NOMO-1 (cell line): ENCODE measurements around the gene PITPNB.

Experiments
- DNase-seq, 2 experiments: peaks; one replicate each; lab custom pipeline; 2025; ENCODE audit not compliant: unreplicated experiment in 2 of 2; lab: John Stamatoyannopoulos, UW

Gene PITPNB

GRCh38 chr22:27919942-27920755 lies 1.1 kb upstream of the PITPNB start:
- no peak for DNase-seq

DNA sequence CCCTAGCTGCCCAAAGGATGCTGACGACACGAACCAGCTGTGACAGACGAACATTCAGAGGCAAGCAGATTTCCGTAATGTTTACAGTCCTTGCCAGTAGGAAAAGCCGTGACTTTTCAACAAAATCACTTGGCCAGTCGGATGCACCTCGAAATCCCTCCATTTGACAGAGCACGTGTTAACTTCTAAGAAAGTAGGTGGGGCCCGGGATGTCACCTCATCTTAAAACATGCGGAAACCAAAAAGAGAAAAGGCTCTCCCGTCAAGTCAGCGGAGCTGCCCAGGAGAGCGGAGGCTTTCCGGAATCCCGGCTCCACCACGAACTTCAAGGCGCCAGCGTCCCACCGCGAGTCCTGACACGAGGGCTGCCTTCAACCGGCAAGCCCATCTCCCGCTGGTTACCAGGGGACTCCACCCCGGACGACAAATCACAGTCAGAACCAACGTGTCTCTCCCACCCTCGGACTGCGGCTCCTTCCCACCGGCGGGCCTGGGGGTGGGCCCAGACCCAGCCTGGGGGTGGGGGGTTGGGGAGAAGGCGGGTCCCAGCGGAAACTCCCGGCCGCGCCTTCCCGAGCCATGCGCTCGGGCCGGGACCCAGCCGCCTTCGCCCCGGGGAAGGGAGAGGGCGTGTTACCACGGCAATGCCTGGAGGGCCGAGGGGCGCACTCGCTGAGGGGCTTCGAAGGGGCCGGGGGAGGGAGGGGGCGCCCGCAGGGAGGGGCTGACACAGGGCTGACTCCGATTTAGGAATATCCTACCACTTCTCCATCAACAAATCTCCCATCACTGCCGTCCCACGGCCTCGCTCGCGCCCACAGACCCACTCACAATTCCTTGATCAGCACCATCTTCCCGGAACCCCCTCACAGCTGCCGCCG lies 475 bp downstream of the PITPNB start:
- DNase-seq: peak in 1 of 2 experiments; percentile 34

GRCh38 chr22:27915986-27916385 lies 3.1 kb downstream of the PITPNB start:
- no peak for DNase-seq

DNA sequence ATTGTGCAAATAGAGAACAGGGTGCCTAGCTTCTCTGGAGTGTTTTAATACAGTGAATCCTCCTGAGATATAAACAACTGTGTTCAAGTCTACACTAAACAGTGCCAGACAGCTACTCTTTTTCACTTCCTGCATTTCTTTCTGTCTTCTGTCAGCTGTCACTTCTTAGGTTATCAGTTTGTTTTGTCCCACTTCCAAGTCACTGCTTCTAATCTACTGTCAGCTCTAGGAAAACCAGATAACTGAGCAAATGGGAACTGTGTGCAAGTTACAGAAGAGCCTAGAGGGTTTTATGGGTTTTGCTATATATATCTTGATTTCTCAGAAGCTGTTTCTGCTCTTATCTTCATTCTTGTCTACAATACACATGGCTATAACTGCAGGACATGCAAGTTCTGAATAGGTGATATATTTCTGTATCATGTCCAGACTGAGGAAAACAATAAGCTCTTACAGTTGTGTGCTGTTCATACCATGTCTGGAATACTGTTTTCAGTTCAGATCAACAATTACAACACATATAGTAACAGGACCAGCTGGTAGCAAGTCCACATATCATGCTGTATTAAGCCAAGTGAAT lies 5.8 kb downstream of the PITPNB start:
- DNase-seq: no peak

DNA sequence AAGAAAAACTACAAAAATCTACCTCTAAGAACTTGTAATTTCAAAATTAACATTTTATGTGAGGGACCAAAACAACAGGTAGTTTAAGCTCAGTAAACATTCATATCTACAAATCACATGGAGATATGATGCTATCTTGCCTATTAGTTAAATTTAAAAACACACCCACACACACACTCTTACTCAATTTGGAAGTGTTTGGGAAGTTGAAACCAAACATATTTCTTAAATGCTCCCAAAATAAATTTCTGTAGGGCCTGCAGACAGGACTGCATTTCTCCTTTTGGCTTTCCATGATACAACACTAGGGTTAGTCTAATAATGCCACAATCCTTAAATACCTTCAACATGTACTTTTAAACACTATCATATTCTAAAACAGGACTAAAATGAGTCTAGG lies 7.0 kb downstream of the PITPNB start:
- DNase-seq: no peak

DNA sequence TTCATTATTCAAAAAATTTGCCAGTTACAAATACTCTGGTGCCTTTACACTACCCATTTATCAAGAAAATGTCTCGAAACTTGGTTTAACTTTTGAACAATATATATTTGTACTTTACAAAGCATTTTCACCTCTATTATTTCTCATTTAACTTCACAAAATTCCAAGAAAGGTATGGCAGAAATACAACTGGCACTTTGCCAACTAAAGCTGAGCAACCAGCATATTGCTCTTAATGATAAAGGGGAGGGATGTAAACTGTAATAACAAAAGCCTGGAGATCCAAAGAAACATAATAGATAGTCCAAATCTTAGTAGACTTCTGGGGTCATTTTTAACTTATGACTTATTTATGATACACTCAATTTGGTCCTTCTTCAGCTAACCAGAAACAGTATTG lies 7.7 kb downstream of the PITPNB start:
- no peak for DNase-seq

DNA sequence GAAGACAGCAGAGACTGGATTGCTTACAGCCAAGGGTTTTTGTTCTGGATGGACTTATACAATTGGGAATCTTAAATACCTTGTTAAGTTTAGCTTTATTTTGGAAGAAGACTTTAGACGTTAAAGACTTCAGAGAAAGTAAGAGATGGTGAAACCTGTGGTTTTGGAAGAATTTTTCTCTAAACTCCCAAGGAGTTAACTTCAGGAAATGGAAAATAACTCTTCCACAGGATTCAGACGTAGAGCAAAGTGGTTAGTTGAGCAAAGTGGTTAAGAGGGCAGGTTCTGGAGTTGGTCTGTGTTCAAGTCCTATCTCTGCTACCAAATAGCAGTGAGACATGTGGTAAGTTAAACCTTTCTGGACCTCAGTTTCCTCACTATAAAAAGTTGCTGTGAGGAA lies 12.8 kb downstream of the PITPNB start:
- no peak for DNase-seq

- no peak for DNase-seq
These were observed 13.4 kb downstream of the PITPNB start for GRCh38 chr22:27905653-27906052.

GRCh38 chr22:27903805-27904473 lies 15.1 kb downstream of the PITPNB start:
- DNase-seq: no peak

DNA sequence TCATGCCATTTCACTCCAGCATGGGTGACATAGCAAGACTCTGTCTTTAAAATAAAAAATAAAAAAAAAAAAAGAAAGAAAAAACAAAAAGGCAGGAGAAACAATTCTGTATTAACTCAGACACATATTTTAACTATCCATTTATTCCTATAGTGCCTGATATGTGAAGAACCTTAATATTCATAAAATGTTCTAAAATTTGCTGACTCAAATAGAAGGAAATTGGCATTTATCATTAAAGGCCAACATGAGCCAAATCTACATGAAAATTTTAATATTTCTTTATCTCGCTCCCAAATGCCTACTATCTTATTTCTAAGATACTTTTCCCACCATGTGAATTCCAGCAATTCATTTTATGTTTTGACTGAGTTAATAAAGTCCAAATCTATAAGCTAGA lies 18.9 kb downstream of the PITPNB start:
- DNase-seq: no peak

- DNase-seq: no peak
These were observed 22.8 kb downstream of the PITPNB start for GRCh38 chr22:27896245-27896644.

DNA sequence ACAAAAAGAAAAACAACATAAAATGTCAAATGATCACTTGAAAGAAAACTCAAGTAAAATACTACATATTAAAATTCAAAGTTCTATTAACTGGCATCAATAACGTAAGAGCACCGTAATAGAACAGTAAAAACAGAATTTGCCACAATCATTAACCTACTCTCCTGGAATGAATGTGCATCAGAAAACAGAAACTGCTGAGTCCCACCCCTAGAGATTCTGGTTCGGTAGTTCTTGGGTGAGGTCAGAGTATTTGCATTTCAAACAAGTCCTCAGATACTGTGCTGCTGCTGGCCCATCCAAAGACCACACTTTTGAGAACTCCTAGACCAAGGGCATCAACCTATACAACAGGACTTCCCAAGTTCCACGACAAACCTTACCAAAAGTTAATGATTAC lies 23.5 kb downstream of the PITPNB start:
- no peak for DNase-seq

DNA sequence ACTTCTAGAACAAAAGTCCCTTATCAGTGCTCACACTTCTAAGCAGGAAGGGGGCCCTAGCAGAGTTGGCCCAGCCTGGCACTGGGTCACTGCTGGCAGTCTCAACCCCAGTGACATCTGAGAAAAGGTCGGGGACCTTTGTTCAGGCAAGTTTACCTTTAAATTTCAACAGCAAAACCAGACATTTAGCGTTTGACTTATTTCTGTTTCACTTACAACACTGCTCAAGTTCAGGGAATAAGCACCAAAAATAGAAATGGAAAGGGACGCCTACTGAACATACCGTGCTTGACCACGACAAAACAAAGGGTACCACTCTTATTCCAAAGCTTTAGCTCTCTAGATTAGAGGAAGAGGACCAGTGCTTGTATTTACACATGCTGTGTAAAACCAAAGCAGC lies 26.2 kb downstream of the PITPNB start:
- no peak for DNase-seq

- no peak for DNase-seq
These were observed 27.0 kb downstream of the PITPNB start for GRCh38 chr22:27892064-27892463.

- no peak for DNase-seq
These were observed 30.7 kb downstream of the PITPNB start for GRCh38 chr22:27888310-27888709.

GRCh38 chr22:27886843-27887151 lies 32.3 kb downstream of the PITPNB start:
- DNase-seq: no peak

GRCh38 chr22:27885977-27886842 lies 32.8 kb downstream of the PITPNB start:
- DNase-seq: peak; percentile 9 to 35

GRCh38 chr22:27883656-27884350 lies 35.3 kb downstream of the PITPNB start:
- no peak for DNase-seq

DNA sequence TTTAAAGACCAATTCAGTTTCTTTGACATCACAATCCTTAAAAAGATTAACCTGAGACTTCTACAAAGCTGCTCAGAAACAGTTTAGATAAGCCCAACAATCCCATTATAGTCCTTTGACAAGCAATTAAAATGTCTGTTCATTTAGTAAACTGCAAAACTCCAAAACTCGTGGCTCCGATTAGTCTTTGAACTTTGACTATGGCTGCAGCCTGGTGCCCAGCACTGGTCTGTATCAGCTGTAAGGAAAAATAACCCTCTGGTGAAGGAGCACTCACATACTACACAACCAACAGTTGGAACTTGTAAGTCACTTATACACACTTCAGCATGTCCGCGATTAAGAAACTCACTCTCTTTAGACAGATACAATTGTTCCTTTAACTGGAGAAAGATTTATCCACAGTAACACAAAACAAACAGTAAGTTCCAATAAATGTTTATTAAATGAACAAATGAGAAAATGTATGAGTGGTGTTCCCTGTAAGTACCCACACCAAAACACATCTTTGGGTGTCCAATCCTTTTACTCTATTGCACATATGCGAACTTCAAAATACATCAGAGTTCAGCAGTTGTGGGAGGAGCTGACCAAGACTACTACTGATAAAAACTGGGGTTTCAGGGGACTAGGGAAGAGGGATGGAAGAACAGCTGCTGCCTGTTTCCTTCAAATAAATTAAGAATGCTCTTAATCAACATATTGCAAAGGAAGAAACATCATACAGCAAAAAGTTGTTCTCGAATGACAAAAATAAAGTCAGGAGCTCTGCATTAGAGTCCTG lies 36.4 kb downstream of the PITPNB start:
- DNase-seq: no peak
